ENCODE results near the gene RGMA.

Gene RGMA

GRCh38 chr15:93105485-93105884 is 16.5 kb upstream of the RGMA start:
- DNase-seq (ENCODE audit: insufficient read length, low spot score), result no peak
- no peak for TF ChIP-seq POLR2A (IDR thresholded peaks at IDR 0.05; ENCODE audit: low read depth, low read length)
- TF ChIP-seq TAF1 (IDR thresholded peaks at IDR 0.05; ENCODE audit: low read depth, low read length), result no peak
- no peak for FAIRE-seq

GRCh38 chr15:93103823-93104222 is 14.8 kb upstream of the RGMA start:
- FAIRE-seq (no peak), DNase-seq (ENCODE audit: insufficient read length, low spot score) (no peak)
- TF ChIP-seq POLR2A (IDR thresholded peaks at IDR 0.05; ENCODE audit: low read depth, low read length) (no peak), SPI1 (IDR thresholded peaks at IDR 0.05; ENCODE audit: low read depth, low read length) (no peak), PAX5 (IDR thresholded peaks at IDR 0.05; ENCODE audit: insufficient read depth, low read length, severe bottlenecking) (no peak), POLR2AphosphoS5 (IDR thresholded peaks at IDR 0.05; ENCODE audit: low read depth, low read length) (no peak)

DNA sequence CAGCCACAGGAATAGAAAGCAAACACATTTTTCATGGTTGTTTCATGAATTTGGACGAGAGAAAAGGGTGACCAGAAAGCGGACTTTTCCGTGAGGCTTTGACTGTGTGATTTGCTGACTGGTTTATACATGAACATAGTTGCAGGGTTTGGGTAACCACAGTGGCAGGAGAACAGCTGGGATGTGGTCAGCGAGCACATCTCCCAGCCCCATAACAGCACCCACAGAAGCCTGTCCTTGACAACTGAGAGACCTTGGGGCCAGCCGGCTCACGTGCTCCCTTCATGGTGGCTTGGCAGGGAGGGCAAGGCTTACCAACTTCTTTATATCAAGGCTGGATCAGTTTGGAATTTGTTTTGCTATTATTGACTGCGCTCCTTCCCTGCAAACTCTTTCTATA is 13.2 kb upstream of the RGMA start:
- no peak for DNase-seq (ENCODE audit: insufficient read length, low spot score)
- TF ChIP-seq PAX5 (IDR thresholded peaks at IDR 0.05; ENCODE audit: insufficient read depth, low read length, severe bottlenecking), result no peak
- no peak for TF ChIP-seq TAF1 (IDR thresholded peaks at IDR 0.05; ENCODE audit: low read depth, low read length)
- no peak for TF ChIP-seq POLR2AphosphoS5 (IDR thresholded peaks at IDR 0.05; ENCODE audit: low read depth, low read length)
- no peak for TF ChIP-seq POU2F2 (IDR thresholded peaks at IDR 0.05; ENCODE audit: low read depth, low read length)
- no peak for TF ChIP-seq SPI1 (IDR thresholded peaks at IDR 0.05; ENCODE audit: low read depth, low read length)
- no peak for TF ChIP-seq POLR2A (IDR thresholded peaks at IDR 0.05; ENCODE audit: low read depth, low read length)

DNA sequence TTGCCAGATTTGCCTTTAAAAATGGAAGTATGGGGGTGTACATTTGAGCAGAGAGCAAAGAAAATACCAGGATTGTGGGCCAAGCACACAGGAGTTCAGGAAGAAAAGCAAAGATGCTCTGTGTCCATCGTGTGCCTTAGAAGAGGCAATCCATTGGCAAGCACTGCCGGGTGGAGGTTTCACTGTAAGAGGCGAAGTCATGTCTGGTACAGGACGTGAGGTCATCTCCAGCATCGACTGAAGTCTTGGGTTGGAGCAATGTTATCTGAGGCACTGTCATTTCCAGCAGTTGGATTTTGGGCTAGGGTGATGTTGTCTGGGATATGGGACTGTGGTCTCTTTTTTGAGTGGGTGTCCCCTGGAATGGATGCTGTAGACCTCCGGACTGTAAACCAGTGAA is 4.8 kb upstream of the RGMA start:
- DNase-seq (ENCODE audit: insufficient read length, low spot score) (no peak), FAIRE-seq (no peak)
- TF ChIP-seq SPI1 (IDR thresholded peaks at IDR 0.05; ENCODE audit: low read depth, low read length) (no peak), POLR2AphosphoS5 (IDR thresholded peaks at IDR 0.05; ENCODE audit: low read depth, low read length) (no peak), POLR2A (IDR thresholded peaks at IDR 0.05; ENCODE audit: low read depth, low read length) (no peak), POU2F2 (IDR thresholded peaks at IDR 0.05; ENCODE audit: low read depth, low read length) (no peak), TAF1 (IDR thresholded peaks at IDR 0.05; ENCODE audit: low read depth, low read length) (no peak), PAX5 (IDR thresholded peaks at IDR 0.05; ENCODE audit: insufficient read depth, low read length, severe bottlenecking) (no peak)

More for the DNA sequence above, 13.2 kb upstream of the RGMA start:
- FAIRE-seq, result no peak

- FAIRE-seq (no peak), DNase-seq (ENCODE audit: insufficient read length, low spot score) (no peak)
- TF ChIP-seq TAF1 (IDR thresholded peaks at IDR 0.05; ENCODE audit: low read depth, low read length) (no peak), PAX5 (IDR thresholded peaks at IDR 0.05; ENCODE audit: insufficient read depth, low read length, severe bottlenecking) (no peak), POLR2A (IDR thresholded peaks at IDR 0.05; ENCODE audit: low read depth, low read length) (no peak), SPI1 (IDR thresholded peaks at IDR 0.05; ENCODE audit: low read depth, low read length) (no peak), POLR2AphosphoS5 (IDR thresholded peaks at IDR 0.05; ENCODE audit: low read depth, low read length) (no peak), POU2F2 (IDR thresholded peaks at IDR 0.05; ENCODE audit: low read depth, low read length) (no peak)
These were observed 2.5 kb upstream of the RGMA start for GRCh38 chr15:93091465-93091864.

- FAIRE-seq (no peak), DNase-seq (ENCODE audit: insufficient read length, low spot score) (no peak)
- TF ChIP-seq SPI1 (IDR thresholded peaks at IDR 0.05; ENCODE audit: low read depth, low read length) (no peak), POLR2AphosphoS5 (IDR thresholded peaks at IDR 0.05; ENCODE audit: low read depth, low read length) (no peak)
These were observed 805 bp upstream of the RGMA start for GRCh38 chr15:93089727-93090305.

DNA sequence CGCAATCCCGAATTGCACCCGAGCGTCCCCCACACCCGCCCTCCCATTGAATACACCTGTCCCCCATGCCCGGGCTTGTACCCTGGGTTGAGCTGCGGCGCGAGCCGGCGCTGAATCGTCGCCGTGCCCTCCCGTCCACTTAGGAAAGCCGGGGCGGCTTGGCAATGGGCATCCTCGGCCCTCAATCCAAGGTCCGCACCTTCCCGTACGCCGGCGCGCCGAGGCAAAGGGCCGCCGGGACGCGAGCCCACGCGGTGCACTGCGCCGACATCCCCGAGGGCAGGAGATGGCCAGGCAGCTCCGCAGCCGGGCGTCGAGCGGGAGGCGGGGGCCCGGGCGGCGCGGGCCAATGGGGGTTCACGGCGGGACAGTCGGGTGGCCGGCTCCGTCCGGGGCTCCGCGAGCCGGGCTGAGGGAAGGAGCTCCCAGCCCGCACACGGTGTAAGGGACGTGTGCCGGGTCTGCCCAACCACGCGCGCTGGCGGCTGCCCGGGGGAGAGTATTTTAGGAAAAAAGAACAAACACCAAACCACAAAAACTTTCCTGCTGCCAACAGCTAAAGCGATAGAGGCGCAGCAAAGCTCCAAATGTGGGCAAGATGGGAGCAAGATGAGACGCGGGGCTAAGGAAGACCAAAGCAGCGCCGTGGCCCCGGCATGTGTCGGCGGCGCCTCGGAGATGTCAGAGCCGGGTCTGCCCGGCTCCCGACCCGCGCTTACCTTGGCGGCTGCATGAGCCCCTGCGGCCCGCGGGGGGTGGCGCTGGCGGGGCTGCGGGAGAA is 621 bp downstream of the RGMA start:
- FAIRE-seq, result peak; percentile 13
- DNase-seq (ENCODE audit: insufficient read length, low spot score), result no peak
- TF ChIP-seq POU2F2 (IDR thresholded peaks at IDR 0.05; ENCODE audit: low read depth, low read length), result no peak
- no peak for TF ChIP-seq SPI1 (IDR thresholded peaks at IDR 0.05; ENCODE audit: low read depth, low read length)
- TF ChIP-seq POLR2AphosphoS5 (IDR thresholded peaks at IDR 0.05; ENCODE audit: low read depth, low read length), result no peak
- TF ChIP-seq POLR2A (IDR thresholded peaks at IDR 0.05; ENCODE audit: low read depth, low read length), result no peak
- TF ChIP-seq PAX5 (IDR thresholded peaks at IDR 0.05; ENCODE audit: insufficient read depth, low read length, severe bottlenecking), result no peak
- no peak for TF ChIP-seq TAF1 (IDR thresholded peaks at IDR 0.05; ENCODE audit: low read depth, low read length)

- TF ChIP-seq POLR2A (IDR thresholded peaks at IDR 0.05; ENCODE audit: low read depth, low read length) (no peak), POU2F2 (IDR thresholded peaks at IDR 0.05; ENCODE audit: low read depth, low read length) (no peak), PAX5 (IDR thresholded peaks at IDR 0.05; ENCODE audit: insufficient read depth, low read length, severe bottlenecking) (no peak), POLR2AphosphoS5 (IDR thresholded peaks at IDR 0.05; ENCODE audit: low read depth, low read length) (no peak), SPI1 (IDR thresholded peaks at IDR 0.05; ENCODE audit: low read depth, low read length) (no peak), TAF1 (IDR thresholded peaks at IDR 0.05; ENCODE audit: low read depth, low read length) (no peak)
- DNase-seq (ENCODE audit: insufficient read length, low spot score) (peak; percentile 52), FAIRE-seq (peak; percentile 95)
These were observed 1.2 kb downstream of the RGMA start for GRCh38 chr15:93087825-93088199.

- no peak for FAIRE-seq
- DNase-seq (ENCODE audit: insufficient read length, low spot score), result no peak
- no peak for TF ChIP-seq POU2F2 (IDR thresholded peaks at IDR 0.05; ENCODE audit: low read depth, low read length)
- no peak for TF ChIP-seq POLR2A (IDR thresholded peaks at IDR 0.05; ENCODE audit: low read depth, low read length)
- no peak for TF ChIP-seq SPI1 (IDR thresholded peaks at IDR 0.05; ENCODE audit: low read depth, low read length)
- TF ChIP-seq POLR2AphosphoS5 (IDR thresholded peaks at IDR 0.05; ENCODE audit: low read depth, low read length), result no peak
- no peak for TF ChIP-seq TAF1 (IDR thresholded peaks at IDR 0.05; ENCODE audit: low read depth, low read length)
- TF ChIP-seq PAX5 (IDR thresholded peaks at IDR 0.05; ENCODE audit: insufficient read depth, low read length, severe bottlenecking), result no peak
These were observed 2.2 kb downstream of the RGMA start for GRCh38 chr15:93086791-93087190.

DNA sequence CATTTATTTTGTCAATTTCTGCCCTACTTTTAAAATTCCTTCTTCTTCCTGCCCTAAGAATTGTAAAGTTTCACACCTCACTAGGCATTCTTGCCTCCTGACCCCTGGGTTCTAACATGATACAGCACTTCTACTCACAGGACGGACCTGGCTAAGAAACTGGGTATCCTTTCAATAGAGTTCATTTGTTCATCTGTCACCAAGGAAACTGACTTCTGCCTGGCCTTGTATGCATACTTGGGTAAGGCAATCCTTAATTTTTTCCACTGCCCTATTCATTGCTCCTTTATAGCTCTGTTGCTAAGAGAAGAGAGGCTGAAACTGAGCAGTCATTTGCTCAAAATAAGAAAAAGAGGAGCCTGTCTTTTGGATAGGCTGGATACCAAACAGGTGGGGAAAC is 3.3 kb downstream of the RGMA start:
- FAIRE-seq (no peak), DNase-seq (ENCODE audit: insufficient read length, low spot score) (no peak)
- TF ChIP-seq TAF1 (IDR thresholded peaks at IDR 0.05; ENCODE audit: low read depth, low read length), result no peak
- no peak for TF ChIP-seq POLR2A (IDR thresholded peaks at IDR 0.05; ENCODE audit: low read depth, low read length)
- TF ChIP-seq POU2F2 (IDR thresholded peaks at IDR 0.05; ENCODE audit: low read depth, low read length), result no peak
- TF ChIP-seq PAX5 (IDR thresholded peaks at IDR 0.05; ENCODE audit: insufficient read depth, low read length, severe bottlenecking), result no peak
- no peak for TF ChIP-seq SPI1 (IDR thresholded peaks at IDR 0.05; ENCODE audit: low read depth, low read length)
- TF ChIP-seq POLR2AphosphoS5 (IDR thresholded peaks at IDR 0.05; ENCODE audit: low read depth, low read length), result no peak

Measured in GM12891 (cell line).